Naive thymus-derived CD4-positive, alpha-beta T cell (primary cell): ENCODE results near the gene LRRC59. TPM values are rescaled to one million over a fixed set of nuclear protein-coding genes. Genes with fewer than 3 reads are reported as not detected.
"Not testable (repeated sequence)": the region's sequence is repeated elsewhere in the genome, so short reads cannot be mapped to it uniquely, and the experiment has no call there.

Source experiments
- ATAC-seq: fragments of 150-1000 bp; cut with Tn5 transposase; 2 replicates; pipeline ENCODE4 v1.10.0; 2021; ENCODE audit warnings: mild to moderate bottlenecking, moderate library complexity
- CTCF ChIA-PET: fragments of 350-600 bp; sonication (Branson Sonifier 250); formaldehyde crosslinking; loops from one replicate; lab custom pipeline; 2021; ENCODE audit warnings: antibody characterized with exemption; lab: Charles Lee
- POLR2A ChIA-PET: fragments of 350-600 bp; sonication (Branson Sonifier 250); formaldehyde crosslinking; loops from one replicate; lab custom pipeline; 2021; ENCODE audit warnings: antibody characterized with exemption, inconsistent platforms; lab: Charles Lee
- DNase-seq, 9 donors: peaks; one replicate each; pipeline versions ENCODE4 v3.0.0 to v3.0.0-alpha.2; 2020 to 2022; ENCODE audit warnings: mixed read lengths in 1 of 9
- H3K27ac ChIP-seq: one replicate; pipeline ENCODE4 v1.7.0; 2013; ENCODE audit warnings: mild to moderate bottlenecking, low read depth, low read length, moderate library complexity
- H3K27me3 ChIP-seq, 2 donors: one replicate each; pipeline ENCODE4 v1.7.0; 2013; ENCODE audit warnings: low read length in 2 of 2, mild to moderate bottlenecking in 2 of 2, moderate library complexity in 2 of 2; ENCODE audit not compliant: control insufficient read depth in 2 of 2, insufficient read depth in 2 of 2
- H3K36me3 ChIP-seq, 3 experiments: 1 replicate in 2 of 3; 2 replicates in 1 of 3; pipeline ENCODE4 v1.7.0; 2013; ENCODE audit warnings: low read length in 3 of 3, mild to moderate bottlenecking in 3 of 3, moderate library complexity in 1 of 3; ENCODE audit not compliant: insufficient read depth in 3 of 3, control insufficient read depth in 2 of 3
- H3K4me1 ChIP-seq, 2 donors: one replicate each; pipeline ENCODE4 v1.7.0; 2013; ENCODE audit warnings: low read length in 2 of 2, mild to moderate bottlenecking in 2 of 2, moderate library complexity in 1 of 2; ENCODE audit not compliant: control insufficient read depth in 2 of 2, insufficient read depth in 2 of 2
- H3K4me3 ChIP-seq: 2 replicates; pipeline ENCODE4 v1.7.0; 2013; ENCODE audit warnings: mild to moderate bottlenecking, low read length
- H3K9me3 ChIP-seq, 3 experiments: 1 replicate in 2 of 3; 2 replicates in 1 of 3; pipeline ENCODE4 v1.7.0; 2013; ENCODE audit warnings: low read length in 3 of 3; ENCODE audit not compliant: control insufficient read depth in 2 of 3
- H3K27ac Mint-ChIP-seq, 9 donors: one replicate each; pipeline ENCODE4 v1.8.0; 2020 to 2022; ENCODE audit warnings: mixed read lengths in 9 of 9, mild to moderate bottlenecking in 8 of 9, moderate library complexity in 5 of 9, inconsistent platforms in 2 of 9
- H3K27me3 Mint-ChIP-seq, 5 donors: one replicate each; pipeline ENCODE4 v1.8.0; 2021 to 2022; ENCODE audit warnings: mixed read lengths in 5 of 5, mild to moderate bottlenecking in 1 of 5
- H3K36me3 Mint-ChIP-seq, 5 donors: one replicate each; pipeline ENCODE4 v1.8.0; 2020 to 2022; ENCODE audit warnings: mixed read lengths in 5 of 5, mild to moderate bottlenecking in 3 of 5, inconsistent platforms in 1 of 5
- H3K4me1 Mint-ChIP-seq, 7 donors: one replicate each; pipeline ENCODE4 v1.8.0; 2020 to 2022; ENCODE audit warnings: mixed read lengths in 7 of 7, mild to moderate bottlenecking in 3 of 7, inconsistent platforms in 1 of 7
- H3K4me3 Mint-ChIP-seq, 10 donors: one replicate each; pipeline ENCODE4 v1.8.0; 2020 to 2022; ENCODE audit warnings: mild to moderate bottlenecking in 10 of 10, mixed read lengths in 10 of 10, moderate library complexity in 6 of 10, inconsistent platforms in 2 of 10
- H3K9me3 Mint-ChIP-seq, 11 donors: one replicate each; pipeline ENCODE4 v1.8.0; 2020 to 2022; ENCODE audit warnings: mixed read lengths in 11 of 11, mild to moderate bottlenecking in 4 of 11, inconsistent platforms in 1 of 11, moderate library complexity in 1 of 11
- intact Hi-C, 2 donors: fragments of 100-400 bp; cut with micrococcal nuclease; formaldehyde crosslinking; loops; one replicate each; pipeline ENCODE4 v1.15.1; 2023
- polyA plus RNA-seq, 2 donors: library from polyadenylated mRNA; unstranded; fragments of 300-500 nt; fragmentation: Illumina TruSeq; gene quantifications; one replicate each; pipeline ENCODE4 v1.2.3, GENCODE V29; 2021
- total RNA-seq, 6 experiments: library from RNA in 5 of 6; stranded (reverse) in 5 of 6; gene quantifications; 1 replicate in 5 of 6; 2 replicates in 1 of 6; pipeline ENCODE4 v1.2.3 and lab custom pipeline; 2021 to 2026

Gene LRRC59
- total and polyA plus RNA-seq, 7 experiments from 2014 or later = 13.4 to 67.1 (median 28.5) TPM

- Histone ChIP-seq H3K4me3 (no peak overlapping the region), H3K9me3 (no peaks in the 10 kb centered on the region), H3K27ac (no peak overlapping the region), H3K4me1 (peaks cover 18 to 21% of the 10 kb centered on the region in 2 donors), H3K36me3 (no peaks in the 10 kb centered on the region), H3K27me3 (no peaks in the 10 kb centered on the region)
- DNase-seq (no peak), ATAC-seq (no peak)
- CTCF ChIA-PET = no interaction called here
- POLR2A ChIA-PET = no interaction called here
- Mint-ChIP-seq H3K9me3 (peaks cover 0 to 1% (median 0%) of the 10 kb centered on the region in 11 donors), H3K4me1 (peaks cover 14 to 28% (median 24%) of the 10 kb centered on the region in 7 donors), H3K36me3 (peaks cover 0 to 5% (median 0%) of the 10 kb centered on the region in 5 donors), H3K4me3 (peak overlapping the region in 1 of 10 donors; percentile 33), H3K27me3 (no peaks in the 10 kb centered on the region), H3K27ac (no peak overlapping the region)
- intact Hi-C loops = no loop called here
Measured at GRCh38 chr17:50428831-50429424, 31.6 kb upstream of the LRRC59 start.

- H3K27ac Mint-ChIP-seq = peak overlapping the region in 3 of 9 donors; percentile 34 to 91 (median 83)
- peaks cover 18 to 21% of the 10 kb centered on the region in 2 donors for H3K4me1 ChIP-seq
- H3K4me3 ChIP-seq, H3K36me3 ChIP-seq, intact Hi-C loops, DNase-seq, CTCF ChIA-PET, H3K27me3 ChIP-seq, H3K36me3 Mint-ChIP-seq, H3K9me3 Mint-ChIP-seq, H3K9me3 ChIP-seq, H3K27me3 Mint-ChIP-seq, ATAC-seq, POLR2A ChIA-PET, H3K27ac ChIP-seq: not testable (repeated sequence)
- H3K4me1 Mint-ChIP-seq = peaks cover 14 to 34% (median 24%) of the 10 kb centered on the region in 7 donors
- peak overlapping the region in 7 of 10 donors; percentile 18 to 89 (median 85) for H3K4me3 Mint-ChIP-seq
Measured at GRCh38 chr17:50428126-50428525, 30.8 kb upstream of the LRRC59 start.

GRCh38 chr17:50426814-50427787 lies 29.8 kb upstream of the LRRC59 start:
- Mint-ChIP-seq H3K27me3 (no peaks in the 10 kb centered on the region), H3K4me1 (peaks cover 14 to 44% (median 24%) of the 10 kb centered on the region in 7 donors), H3K9me3 (peaks cover 0 to 1% (median 0%) of the 10 kb centered on the region in 11 donors), H3K27ac (peak overlapping the region; percentile 70 to 94 (median 82)), H3K36me3 (peaks cover 0 to 5% (median 0%) of the 10 kb centered on the region in 5 donors), H3K4me3 (peak overlapping the region; percentile 82 to 90 (median 89))
- intact Hi-C loops = loop anchor here (1.0 to 2.0 kb wide), 6 partner anchors 30 to 82 kb away; partner anchors contain the start of genes LRRC59 (in 2 of the 2), RSAD1 (in 2 of the 2), EME1 (in 1 of the 2) and MRPL27 (in 1 of the 2)
- no peaks in the 10 kb centered on the region for H3K9me3 ChIP-seq
- CTCF ChIA-PET = interaction anchor here (0.6 to 1.5 kb wide), 2 partner anchors 30 to 221 kb away, joined by 3 to 8 read pairs; partner anchors contain the start of gene LRRC59
- ATAC-seq (peak; percentile 44), DNase-seq (peak in 5 of 9 donors; percentile 11 to 26 (median 18))
- POLR2A ChIA-PET = interaction anchor here (2.1 kb wide), 1 partner anchor 29 kb away, joined by 12 read pairs; the partner anchor contains the start of gene LRRC59
- no peaks in the 10 kb centered on the region for H3K27me3 ChIP-seq
- H3K4me3 ChIP-seq = peak overlapping the region; percentile 55
- peak overlapping the region; percentile 65 for H3K27ac ChIP-seq
- H3K36me3 ChIP-seq = no peaks in the 10 kb centered on the region
- H3K4me1 ChIP-seq = peaks cover 18 to 21% of the 10 kb centered on the region in 2 donors

GRCh38 chr17:50426472-50426782 lies 29.1 kb upstream of the LRRC59 start:
- no peaks in the 10 kb centered on the region for H3K27me3 ChIP-seq
- H3K36me3 Mint-ChIP-seq = peaks cover 0 to 5% (median 0%) of the 10 kb centered on the region in 5 donors
- peak overlapping the region; percentile 55 for H3K4me3 ChIP-seq
- no peaks in the 10 kb centered on the region for H3K27me3 Mint-ChIP-seq
- peak overlapping the region; percentile 65 for H3K27ac ChIP-seq
- H3K4me1 Mint-ChIP-seq = peaks cover 11 to 50% (median 29%) of the 10 kb centered on the region in 7 donors
- no peak for DNase-seq
- ChIA-PET POLR2A (interaction anchor here (2.1 kb wide), 1 partner anchor 29 kb away, joined by 12 read pairs; the partner anchor contains the start of gene LRRC59), CTCF (interaction anchor here (0.6 to 1.5 kb wide), 2 partner anchors 29 to 220 kb away, joined by 3 to 8 read pairs; partner anchors contain the start of gene LRRC59)
- no peak for ATAC-seq
- peaks cover 0 to 1% (median 0%) of the 10 kb centered on the region in 11 donors for H3K9me3 Mint-ChIP-seq
- H3K4me3 Mint-ChIP-seq = peak overlapping the region; percentile 82 to 90 (median 89)
- peak overlapping the region; percentile 70 to 94 (median 82) for H3K27ac Mint-ChIP-seq
- intact Hi-C loops = loop anchor here (1.0 to 2.0 kb wide), 5 partner anchors 29 to 81 kb away; partner anchors contain the start of genes LRRC59 (in 2 of the 2), EME1 (in 1 of the 2), MRPL27 (in 1 of the 2) and RSAD1 (in 1 of the 2)
- no peaks in the 10 kb centered on the region for H3K9me3 ChIP-seq
- H3K4me1 ChIP-seq = peaks cover 21% of the 10 kb centered on the region in 2 donors
- no peaks in the 10 kb centered on the region for H3K36me3 ChIP-seq

- Histone ChIP-seq H3K9me3 (no peaks in the 10 kb centered on the region), H3K27ac (peak within 1 kb of the TSS; percentile 65), H3K4me1 (peaks cover 24 to 25% of the 10 kb centered on the region in 2 donors), H3K4me3 (peak within 1 kb of the TSS; percentile 67), H3K36me3 (no peaks in the 10 kb centered on the region), H3K27me3 (no peaks in the 10 kb centered on the region)
- no peaks in the 10 kb centered on the region for H3K27me3 Mint-ChIP-seq
- intact Hi-C loops = loop anchor here (1.0 to 2.0 kb wide), 5 partner anchors 29 to 81 kb away; partner anchors contain the start of genes LRRC59 (in 2 of the 2), EME1 (in 1 of the 2), MRPL27 (in 1 of the 2) and RSAD1 (in 1 of the 2)
- peak within 1 kb of the TSS; percentile 82 to 91 (median 89) for H3K4me3 Mint-ChIP-seq
- H3K4me1 Mint-ChIP-seq = peaks cover 11 to 52% (median 35%) of the 10 kb centered on the region in 7 donors
- ChIA-PET CTCF (interaction anchor here (0.6 to 1.5 kb wide), 3 partner anchors 29 to 435 kb away, joined by 3 to 8 read pairs (median 4); partner anchors contain the start of gene LRRC59), POLR2A (interaction anchor here (0.7 to 2.1 kb wide), 2 partner anchors 28 to 342 kb away, joined by 3 to 12 read pairs; partner anchors contain the start of gene LRRC59)
- DNase-seq (peak; percentile 23 to 77 (median 55)), ATAC-seq (peak; percentile 92)
- peaks cover 0 to 2% (median 0%) of the 10 kb centered on the region in 5 donors for H3K36me3 Mint-ChIP-seq
- H3K27ac Mint-ChIP-seq = peak within 1 kb of the TSS; percentile 70 to 94 (median 83)
- H3K9me3 Mint-ChIP-seq = peaks cover 0 to 1% (median 0%) of the 10 kb centered on the region in 11 donors
Measured at GRCh38 chr17:50425682-50426471, 28.6 kb upstream of the LRRC59 start, which contains the start of gene ACSF2. Gene ACSF2, plus strand, starts transcription at chr17:50426218. Its CDS starts 44 bp downstream, at chr17:50426262.
